PC-3 (cell line): ENCODE data around the gene HIPK1.

Experiments
- CTCF ChIP-seq: fragments of 300-600 bp; sonication (generic); conservative IDR thresholded peaks from 2 replicates; pipeline ENCODE4 v1.5.1; 2017; ENCODE audit warnings: antibody characterized with exemption, low read depth, mild to moderate bottlenecking, low read length
- EZH2 ChIP-seq: fragments of 300-600 bp; sonication (generic); IDR thresholded peaks from one replicate; pipeline ENCODE4 v1.6.1; 2017; ENCODE audit warnings: antibody characterized with exemption, mild to moderate bottlenecking, low read length; ENCODE audit not compliant: unreplicated experiment
- EZH2phosphoT487 ChIP-seq: fragments of 300-600 bp; sonication (generic); IDR thresholded peaks from 2 replicates; pipeline ENCODE4 v1.6.1; 2018; ENCODE audit warnings: mild to moderate bottlenecking, antibody characterized with exemption, low read length, borderline replicate concordance

GRCh38 chr1:113916974-113917373 is 12.2 kb upstream of the HIPK1 start:
- TF ChIP-seq CTCF (no peak), EZH2 (no peak), EZH2phosphoT487 (no peak)
